Mammary epithelial cell (primary cell): ENCODE data around the gene HDAC4.

Experiments used
- EZH2 ChIP-seq: IDR thresholded peaks from 2 replicates; pipeline ENCODE4 v1.6.1; 2012; ENCODE audit warnings: low read length, inconsistent platforms, borderline replicate concordance
- TF ChIP-seq, protein P1 (sequence below), 2 donors: IDR thresholded peaks in 1 of 2; conservative IDR thresholded peaks in 1 of 2; 2 replicates each; pipeline ENCODE4 v1.5.1; 2011 to 2012; ENCODE audit warnings: inconsistent platforms in 2 of 2, low read length in 2 of 2, mild to moderate bottlenecking in 2 of 2, control low read depth in 1 of 2, low read depth in 1 of 2; ENCODE audit not compliant: insufficient read depth in 1 of 2; ENCODE audit errors: extremely low read depth in 1 of 2

- TF ChIP-seq, protein P1, sequence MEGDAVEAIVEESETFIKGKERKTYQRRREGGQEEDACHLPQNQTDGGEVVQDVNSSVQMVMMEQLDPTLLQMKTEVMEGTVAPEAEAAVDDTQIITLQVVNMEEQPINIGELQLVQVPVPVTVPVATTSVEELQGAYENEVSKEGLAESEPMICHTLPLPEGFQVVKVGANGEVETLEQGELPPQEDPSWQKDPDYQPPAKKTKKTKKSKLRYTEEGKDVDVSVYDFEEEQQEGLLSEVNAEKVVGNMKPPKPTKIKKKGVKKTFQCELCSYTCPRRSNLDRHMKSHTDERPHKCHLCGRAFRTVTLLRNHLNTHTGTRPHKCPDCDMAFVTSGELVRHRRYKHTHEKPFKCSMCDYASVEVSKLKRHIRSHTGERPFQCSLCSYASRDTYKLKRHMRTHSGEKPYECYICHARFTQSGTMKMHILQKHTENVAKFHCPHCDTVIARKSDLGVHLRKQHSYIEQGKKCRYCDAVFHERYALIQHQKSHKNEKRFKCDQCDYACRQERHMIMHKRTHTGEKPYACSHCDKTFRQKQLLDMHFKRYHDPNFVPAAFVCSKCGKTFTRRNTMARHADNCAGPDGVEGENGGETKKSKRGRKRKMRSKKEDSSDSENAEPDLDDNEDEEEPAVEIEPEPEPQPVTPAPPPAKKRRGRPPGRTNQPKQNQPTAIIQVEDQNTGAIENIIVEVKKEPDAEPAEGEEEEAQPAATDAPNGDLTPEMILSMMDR (conservative IDR thresholded peaks at IDR 0.05 in 1 of 2, IDR thresholded peaks at IDR 0.05 in 1 of 2; ENCODE audit: extremely low read depth in 1 of 2, insufficient read depth in 1 of 2, low read depth in 1 of 2, low read length in 2 of 2): no peak
- TF ChIP-seq EZH2: no peak
These were observed 107.7 kb downstream of the HDAC4 start for GRCh38 chr2:239292959-239293774.
